K562 (cell line): ENCODE measurements around the gene CAPN2.

Experiments used
- CTCF ChIP-seq, 3 experiments: IDR thresholded peaks in 2 of 3; conservative IDR thresholded peaks in 1 of 3; 2 replicates each; pipeline ENCODE4 v1.5.1; 2011 to 2012; ENCODE audit warnings: low read length in 3 of 3, mild to moderate bottlenecking in 3 of 3, control low read depth in 2 of 3, improper control_type of control experiment in 1 of 3, inconsistent platforms in 1 of 3, low read depth in 1 of 3, mixed read lengths in 1 of 3, moderate library complexity in 1 of 3; ENCODE audit not compliant: insufficient read depth in 2 of 3
- DIDO1 ChIP-seq: fragments of 450-650 bp; IDR thresholded peaks from 2 replicates; pipeline ENCODE4 v1.6.1; 2016; ENCODE audit warnings: low read depth, missing biosample characterization, missing genetic modification characterization
- EZH2 ChIP-seq: IDR thresholded peaks from 2 replicates; pipeline ENCODE4 v1.6.1; 2012; ENCODE audit warnings: low read depth, mild to moderate bottlenecking, inconsistent platforms, low read length, borderline replicate concordance
- FOS ChIP-seq: IDR thresholded peaks from 3 replicates; pipeline ENCODE4 v1.6.1; 2011; ENCODE audit not compliant: insufficient read length; ENCODE audit errors: extremely low read depth
- GABPA ChIP-seq: fragments of 200-800 bp; sonication (Bioruptor generic); conservative IDR thresholded peaks from 2 replicates; pipeline ENCODE4 v1.6.1; 2016; ENCODE audit warnings: low read depth, missing genetic modification characterization, missing compliant biosample characterization
- KLF16 ChIP-seq: IDR thresholded peaks from 2 replicates; pipeline ENCODE4 v1.6.1; 2016; ENCODE audit warnings: antibody characterized with exemption
- NR2C2 ChIP-seq, 2 experiments: fragments of 200-800 bp in 1 of 2; sonication (Bioruptor generic) in 1 of 2; sonication (generic) in 1 of 2; formaldehyde crosslinking in 1 of 2; IDR thresholded peaks; 2 replicates each; pipeline versions ENCODE4 v1.6.1 to v1.8.0; 2016 to 2022; ENCODE audit warnings: mild to moderate bottlenecking in 1 of 2, missing compliant biosample characterization in 1 of 2, missing genetic modification characterization in 1 of 2, missing genetic modification reagents in 1 of 2
- NRF1 ChIP-seq, 2 experiments: fragments of 450-650 bp; IDR thresholded peaks in 1 of 2; conservative IDR thresholded peaks in 1 of 2; 2 replicates each; pipeline ENCODE4 v1.6.1; 2014; ENCODE audit warnings: mild to moderate bottlenecking in 2 of 2
- POLR2A ChIP-seq: fragments of 450-650 bp; conservative IDR thresholded peaks from 2 replicates; pipeline ENCODE4 v1.6.1; 2016
- PTRF ChIP-seq: fragments of 450-650 bp; IDR thresholded peaks from 2 replicates; pipeline ENCODE4 v1.6.1; 2016; ENCODE audit warnings: mild to moderate bottlenecking, missing genetic modification characterization, missing compliant biosample characterization
- SMC3 ChIP-seq: conservative IDR thresholded peaks from 2 replicates; pipeline ENCODE4 v1.6.1; 2011; ENCODE audit warnings: low read depth, low read length, improper control_type of control experiment; ENCODE audit not compliant: insufficient read depth
- ZNF121 ChIP-seq: sonication (generic); formaldehyde crosslinking; conservative IDR thresholded peaks from 2 replicates; pipeline ENCODE4 v1.8.0; 2022; ENCODE audit warnings: missing genetic modification reagents
- ZNF280B ChIP-seq: fragments of 250-450 bp; sonication (Bioruptor Pico); IDR thresholded peaks from 2 replicates; pipeline ENCODE4 v1.5.1; 2021; ENCODE audit warnings: mild to moderate bottlenecking
- TF ChIP-seq, protein P1 (sequence below): sonication (generic); formaldehyde crosslinking; IDR thresholded peaks from 2 replicates; pipeline ENCODE4 v1.8.1; 2023; ENCODE audit warnings: mild to moderate bottlenecking, missing genetic modification reagents

GRCh38 chr1:223682502-223682901, 29.8 kb upstream of the CAPN2 start:
- no peak for TF ChIP-seq SMC3
- no peak for TF ChIP-seq PTRF (tag)
- no peak for TF ChIP-seq GABPA
- TF ChIP-seq, protein P1, sequence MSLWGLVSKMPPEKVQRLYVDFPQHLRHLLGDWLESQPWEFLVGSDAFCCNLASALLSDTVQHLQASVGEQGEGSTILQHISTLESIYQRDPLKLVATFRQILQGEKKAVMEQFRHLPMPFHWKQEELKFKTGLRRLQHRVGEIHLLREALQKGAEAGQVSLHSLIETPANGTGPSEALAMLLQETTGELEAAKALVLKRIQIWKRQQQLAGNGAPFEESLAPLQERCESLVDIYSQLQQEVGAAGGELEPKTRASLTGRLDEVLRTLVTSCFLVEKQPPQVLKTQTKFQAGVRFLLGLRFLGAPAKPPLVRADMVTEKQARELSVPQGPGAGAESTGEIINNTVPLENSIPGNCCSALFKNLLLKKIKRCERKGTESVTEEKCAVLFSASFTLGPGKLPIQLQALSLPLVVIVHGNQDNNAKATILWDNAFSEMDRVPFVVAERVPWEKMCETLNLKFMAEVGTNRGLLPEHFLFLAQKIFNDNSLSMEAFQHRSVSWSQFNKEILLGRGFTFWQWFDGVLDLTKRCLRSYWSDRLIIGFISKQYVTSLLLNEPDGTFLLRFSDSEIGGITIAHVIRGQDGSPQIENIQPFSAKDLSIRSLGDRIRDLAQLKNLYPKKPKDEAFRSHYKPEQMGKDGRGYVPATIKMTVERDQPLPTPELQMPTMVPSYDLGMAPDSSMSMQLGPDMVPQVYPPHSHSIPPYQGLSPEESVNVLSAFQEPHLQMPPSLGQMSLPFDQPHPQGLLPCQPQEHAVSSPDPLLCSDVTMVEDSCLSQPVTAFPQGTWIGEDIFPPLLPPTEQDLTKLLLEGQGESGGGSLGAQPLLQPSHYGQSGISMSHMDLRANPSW (CRISPR knock-in tag): no peak
- no peak for TF ChIP-seq CTCF (IDR thresholded peaks at IDR 0.05 in 2 of 3, conservative IDR thresholded peaks at IDR 0.05 in 1 of 3; ENCODE audit: insufficient read depth in 2 of 3, low read depth in 1 of 3, low read length in 3 of 3)
- no peak for TF ChIP-seq POLR2A
- TF ChIP-seq ZNF280B (CRISPR knock-in tag): no peak
- no peak for TF ChIP-seq FOS
- TF ChIP-seq NRF1 (conservative IDR thresholded peaks at IDR 0.05 in 1 of 2, IDR thresholded peaks at IDR 0.05 in 1 of 2): no peak
- TF ChIP-seq ZNF121: no peak
- no peak for TF ChIP-seq NR2C2 (CRISPR knock-in tag; IDR thresholded peaks at IDR 0.05)
- TF ChIP-seq NR2C2 (tag; IDR thresholded peaks at IDR 0.05): no peak
- no peak for TF ChIP-seq DIDO1 (tag)
- no peak for TF ChIP-seq KLF16
- no peak for TF ChIP-seq EZH2
